ENCODE data around the gene NDUFB1.
A peak's percentile ranks its signal among the peaks of the same experiment; 100 is the strongest.

The NDUFB1 gene

GRCh38 chr14:92121670-92122350 lies at the start of gene NDUFB1, which contains the start of gene CPSF2:
Gene NDUFB1 (minus strand): TSS chr14:92121706. CDS start chr14:92117637, 4,069 bp downstream.
Gene CPSF2 (plus strand): TSS chr14:92121969. CDS start chr14:92130985, 9,016 bp downstream.
- DNase-seq = peak; percentile 90

GRCh38 chr14:92164958-92165357 lies 43.5 kb upstream of the NDUFB1 start:
- no peak for DNase-seq

- DNase-seq = no peak
Measured at GRCh38 chr14:92161521-92161920, 40.0 kb upstream of the NDUFB1 start.

- DNase-seq = no peak
Measured at GRCh38 chr14:92160619-92161018, 39.1 kb upstream of the NDUFB1 start.

- DNase-seq = no peak
Measured at GRCh38 chr14:92154283-92154942, 32.9 kb upstream of the NDUFB1 start.

GRCh38 chr14:92153581-92153980 lies 32.1 kb upstream of the NDUFB1 start:
- DNase-seq = no peak

- DNase-seq = no peak
Measured at GRCh38 chr14:92144708-92145107, 23.2 kb upstream of the NDUFB1 start.

- no peak for DNase-seq
Measured at GRCh38 chr14:92143962-92144361, 22.5 kb upstream of the NDUFB1 start.

- DNase-seq = no peak
Measured at GRCh38 chr14:92143309-92143708, 21.8 kb upstream of the NDUFB1 start.

GRCh38 chr14:92135269-92135668 lies 13.8 kb upstream of the NDUFB1 start:
- DNase-seq = no peak

- DNase-seq = no peak
Measured at GRCh38 chr14:92134456-92134855, 12.9 kb upstream of the NDUFB1 start.

GRCh38 chr14:92122761-92123160 lies 1.3 kb upstream of the NDUFB1 start:
- peak; percentile 12 for DNase-seq

- no peak for DNase-seq
Measured at GRCh38 chr14:92122351-92122677, 808 bp upstream of the NDUFB1 start.

GRCh38 chr14:92121207-92121669 lies 268 bp downstream of the NDUFB1 start:
- DNase-seq = no peak

GRCh38 chr14:92109490-92109889 lies 12.0 kb downstream of the NDUFB1 start:
- DNase-seq = no peak

GRCh38 chr14:92108345-92109254 lies 12.9 kb downstream of the NDUFB1 start:
- no peak for DNase-seq

- peak; percentile 98 for DNase-seq
Measured at GRCh38 chr14:92106143-92106926, 15.2 kb downstream of the NDUFB1 start, which contains the start of gene ATXN3. Gene ATXN3 (minus strand): TSS chr14:92106582. CDS start chr14:92106552, 30 bp downstream.

- peak; percentile 14 for DNase-seq
Measured at GRCh38 chr14:92105893-92106142, 15.7 kb downstream of the NDUFB1 start.

GRCh38 chr14:92105073-92105892 lies 16.2 kb downstream of the NDUFB1 start:
- no peak for DNase-seq

- DNase-seq = no peak
Measured at GRCh38 chr14:92103363-92103989, 18.0 kb downstream of the NDUFB1 start.

- no peak for DNase-seq
Measured at GRCh38 chr14:92099802-92100201, 21.7 kb downstream of the NDUFB1 start.

Data from activated CD4-positive, alpha-beta T cell treated with anti-CD3 and anti-CD28 coated beads, Interleukin-2, Interleukin-6, amounts not matched to agents 100 ng/mL and 50 ng/mL, durations not matched to agents 16 hours and 8 hours (primary cell).